ENCODE measurements around the gene CPED1.

- TF ChIP-seq POLR2A (IDR thresholded peaks at IDR 0.05): no peak
- TF ChIP-seq CTCF (IDR thresholded peaks at IDR 0.05): no peak
Measured at GRCh38 chr7:121132940-121133339, 144.4 kb downstream of the CPED1 start.

Data from tibial nerve (tissue), 3 donors.